Left lung (tissue), 10 donors: ENCODE results near the gene PRDM5. TPM values are rescaled to one million over a fixed set of nuclear protein-coding genes. Genes with fewer than 3 reads are reported as not detected.

Experiments
- ATAC-seq: fragments of 200-7000 bp; cut with Tn5 transposase; one replicate; pipeline ENCODE4 v1.9.1; 2020; ENCODE audit warnings: moderate library complexity
- DNase-seq, 4 donors: peaks; one replicate each; pipeline ENCODE4 v3.0.0-alpha.2; 2013 to 2020
- H3K27ac ChIP-seq, 2 donors: fragments of 200-600 bp; sonication (generic) in 1 of 2; one replicate each; pipeline versions ENCODE4 v1.5.0 to v1.8.0; 2020 to 2021
- H3K27me3 ChIP-seq, 2 donors: fragments of 200-600 bp; sonication (generic) in 1 of 2; one replicate each; pipeline versions ENCODE4 v1.5.0 to v1.8.0; 2020 to 2021
- H3K36me3 ChIP-seq, 2 donors: fragments of 200-600 bp; sonication (generic) in 1 of 2; one replicate each; pipeline versions ENCODE4 v1.5.0 to v1.8.0; 2020 to 2021
- H3K4me1 ChIP-seq, 2 donors: fragments of 200-600 bp; one replicate each; pipeline ENCODE4 v1.8.0; 2021
- H3K4me3 ChIP-seq, 2 donors: fragments of 200-600 bp; sonication (generic) in 1 of 2; one replicate each; pipeline versions ENCODE4 v1.5.0 to v1.8.0; 2020 to 2021; ENCODE audit warnings: mild to moderate bottlenecking in 1 of 2
- H3K9me3 ChIP-seq, 2 donors: fragments of 200-600 bp; sonication (generic) in 1 of 2; one replicate each; pipeline versions ENCODE4 v1.5.0 to v1.8.0; 2020 to 2021
- intact Hi-C, 2 donors: fragments of 100-400 bp; cut with DNase I; formaldehyde crosslinking; loops; one replicate each; pipeline versions ENCODE4 v1.11.2 to v1.14.2; 2022
- polyA plus RNA-seq, 6 donors: library from polyadenylated mRNA; unstranded; fragments of 120-200 nt; gene quantifications; one replicate each; pipeline ENCODE4 v1.2.1, GENCODE V29; 2013; ENCODE audit not compliant: insufficient read length in 6 of 6
- total RNA-seq, 2 donors: library from RNA; stranded (reverse); fragmentation: NEBNext Ultra II Directional; extraction: Animal tissue kit (Norgen Biotek cat#: 25700); gene quantifications; one replicate each; pipeline ENCODE4 v1.2.1, GENCODE V29; 2021
- TF ChIP-seq, protein P1 (sequence below), 2 donors: fragments of 200-600 bp; sonication (generic) in 1 of 2; IDR thresholded peaks; one replicate each; pipeline versions ENCODE4 v1.5.0 to v1.8.0; 2021; ENCODE audit warnings: antibody characterized with exemption in 2 of 2
- donor health status: DM: no; HTN: yes; CAD: no.
- donor health status: DM: no; HTN: no; CAD: no.

PRDM5 gene
- total and polyA plus RNA-seq, 8 donors, result 12.1 to 35.1 (median 30.3) TPM

DNA sequence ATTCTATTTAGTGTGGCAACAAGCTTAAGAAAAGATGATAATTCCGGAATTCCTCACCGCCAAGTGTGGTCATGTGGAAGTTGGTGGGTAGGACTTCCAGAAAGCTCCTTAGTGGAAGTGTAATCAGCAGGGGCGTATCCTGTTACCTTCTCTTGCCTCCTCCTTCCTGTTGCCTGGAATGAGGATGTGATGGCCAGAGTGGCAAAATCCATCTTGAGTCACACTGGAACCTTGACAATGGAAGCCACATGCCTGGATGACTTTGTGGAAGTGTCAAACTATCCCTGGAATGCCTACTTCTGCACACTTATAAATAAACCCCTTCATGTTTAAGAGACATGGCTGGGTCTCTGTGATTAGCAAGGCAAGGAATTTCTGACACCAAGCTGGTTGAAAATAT lies 191.0 kb downstream of the PRDM5 start:
- intact Hi-C loops, result no loop called here
- H3K27me3 ChIP-seq, result no peaks in the 10 kb centered on the region
- ATAC-seq, result no peak
- H3K27ac ChIP-seq, result no peak overlapping the region
- H3K36me3 ChIP-seq, result no peaks in the 10 kb centered on the region
- TF ChIP-seq, protein P1, sequence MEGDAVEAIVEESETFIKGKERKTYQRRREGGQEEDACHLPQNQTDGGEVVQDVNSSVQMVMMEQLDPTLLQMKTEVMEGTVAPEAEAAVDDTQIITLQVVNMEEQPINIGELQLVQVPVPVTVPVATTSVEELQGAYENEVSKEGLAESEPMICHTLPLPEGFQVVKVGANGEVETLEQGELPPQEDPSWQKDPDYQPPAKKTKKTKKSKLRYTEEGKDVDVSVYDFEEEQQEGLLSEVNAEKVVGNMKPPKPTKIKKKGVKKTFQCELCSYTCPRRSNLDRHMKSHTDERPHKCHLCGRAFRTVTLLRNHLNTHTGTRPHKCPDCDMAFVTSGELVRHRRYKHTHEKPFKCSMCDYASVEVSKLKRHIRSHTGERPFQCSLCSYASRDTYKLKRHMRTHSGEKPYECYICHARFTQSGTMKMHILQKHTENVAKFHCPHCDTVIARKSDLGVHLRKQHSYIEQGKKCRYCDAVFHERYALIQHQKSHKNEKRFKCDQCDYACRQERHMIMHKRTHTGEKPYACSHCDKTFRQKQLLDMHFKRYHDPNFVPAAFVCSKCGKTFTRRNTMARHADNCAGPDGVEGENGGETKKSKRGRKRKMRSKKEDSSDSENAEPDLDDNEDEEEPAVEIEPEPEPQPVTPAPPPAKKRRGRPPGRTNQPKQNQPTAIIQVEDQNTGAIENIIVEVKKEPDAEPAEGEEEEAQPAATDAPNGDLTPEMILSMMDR (IDR thresholded peaks at IDR 0.05), result no peak
- no peaks in the 10 kb centered on the region for H3K4me1 ChIP-seq
- H3K4me3 ChIP-seq, result no peak overlapping the region
- no peaks in the 10 kb centered on the region for H3K9me3 ChIP-seq
- no peak for DNase-seq

- DNase-seq, result no peak
- intact Hi-C loops, result no loop called here
- Histone ChIP-seq H3K4me1 (no peaks in the 10 kb centered on the region), H3K36me3 (no peaks in the 10 kb centered on the region), H3K4me3 (no peak overlapping the region), H3K27ac (no peak overlapping the region), H3K27me3 (no peaks in the 10 kb centered on the region), H3K9me3 (no peaks in the 10 kb centered on the region)
- ATAC-seq, result no peak
- TF ChIP-seq, protein P1 (IDR thresholded peaks at IDR 0.05), result no peak
These were observed 191.7 kb downstream of the PRDM5 start for GRCh38 chr4:120730777-120731320.

GRCh38 chr4:120728892-120729675 lies 193.4 kb downstream of the PRDM5 start:
- no peaks in the 10 kb centered on the region for H3K27me3 ChIP-seq
- no peaks in the 10 kb centered on the region for H3K9me3 ChIP-seq
- H3K27ac ChIP-seq, result no peak overlapping the region
- intact Hi-C loops, result loop anchor here in 1 of 2 donors (10.0 kb wide), 1 partner anchor 196 kb away; the partner anchor contains the start of gene PRDM5
- DNase-seq, result no peak
- ATAC-seq, result no peak
- no peaks in the 10 kb centered on the region for H3K4me1 ChIP-seq
- TF ChIP-seq, protein P1 (IDR thresholded peaks at IDR 0.05), result no peak
- no peaks in the 10 kb centered on the region for H3K36me3 ChIP-seq
- no peak overlapping the region for H3K4me3 ChIP-seq

GRCh38 chr4:120725639-120726580 lies 196.6 kb downstream of the PRDM5 start:
- no peak for DNase-seq
- intact Hi-C loops, result loop anchor here in 1 of 2 donors (10.0 kb wide), 1 partner anchor 199 kb away; the partner anchor contains the start of gene PRDM5

More at GRCh38 chr4:120725639-120726580, 196.6 kb downstream of the PRDM5 start:
- no peak overlapping the region for H3K4me3 ChIP-seq
- no peak for ATAC-seq
- H3K27me3 ChIP-seq, result no peaks in the 10 kb centered on the region
- TF ChIP-seq, protein P1 (IDR thresholded peaks at IDR 0.05), result no peak
- no peaks in the 10 kb centered on the region for H3K9me3 ChIP-seq
- no peaks in the 10 kb centered on the region for H3K36me3 ChIP-seq
- no peaks in the 10 kb centered on the region for H3K4me1 ChIP-seq
- no peak overlapping the region for H3K27ac ChIP-seq
